Gastroesophageal sphincter (tissue), 4 donors: Measurements from ENCODE around the gene EPS8L2. TPM values are rescaled to one million over a fixed set of nuclear protein-coding genes. Genes with fewer than 3 reads are reported as not detected.
A peak's percentile ranks its signal among the peaks of the same experiment; 100 is the strongest.

Experiments used
- ATAC-seq: fragments of 150-250 bp; one replicate; pipeline ENCODE4 v1.9.1; 2016; ENCODE audit warnings: mild to moderate bottlenecking, moderate library complexity
- H3K27ac ChIP-seq, 4 donors: fragments of 200-600 bp; sonication (generic) in 3 of 4; 1 replicate in 3 of 4; 2 replicates in 1 of 4; pipeline ENCODE4 v1.5.1; 2016 to 2019
- H3K27me3 ChIP-seq: fragments of 200-600 bp; sonication (generic); one replicate; pipeline ENCODE4 v1.5.1; 2019
- H3K36me3 ChIP-seq, 2 donors: fragments of 200-600 bp; sonication (generic); one replicate each; pipeline ENCODE4 v1.5.1; 2019; ENCODE audit warnings: control low read depth in 1 of 2
- H3K4me1 ChIP-seq, 3 donors: fragments of 200-600 bp; sonication (generic); 1 replicate in 2 of 3; 2 replicates in 1 of 3; pipeline ENCODE4 v1.5.1; 2016 to 2019; ENCODE audit warnings: control low read depth in 2 of 3
- H3K4me3 ChIP-seq, 2 donors: fragments of 200-600 bp; sonication (generic); one replicate each; pipeline ENCODE4 v1.5.1; 2019; ENCODE audit warnings: mild to moderate bottlenecking in 1 of 2, moderate library complexity in 1 of 2
- H3K9me3 ChIP-seq, 3 donors: fragments of 200-600 bp; sonication (generic); one replicate each; pipeline ENCODE4 v1.5.1; 2017 to 2019; ENCODE audit warnings: control low read depth in 2 of 3
- CTCF ChIP-seq, 4 experiments: fragments of 200-600 bp in 2 of 4; fragments of 450-650 bp in 2 of 4; sonication (generic) in 1 of 4; IDR thresholded peaks; one replicate each; pipeline ENCODE4 v1.5.1; 2017 to 2019; ENCODE audit warnings: antibody characterized with exemption in 4 of 4, mild to moderate bottlenecking in 2 of 4, moderate library complexity in 2 of 4
- EP300 ChIP-seq: sonication (generic); formaldehyde crosslinking; IDR thresholded peaks from one replicate; pipeline ENCODE4 v1.6.1; 2017; ENCODE audit warnings: antibody characterized with exemption, mild to moderate bottlenecking
- POLR2A ChIP-seq, 2 donors: fragments of 450-650 bp; IDR thresholded peaks; one replicate each; pipeline ENCODE4 v1.6.1; 2017; ENCODE audit warnings: antibody characterized with exemption in 2 of 2, mild to moderate bottlenecking in 2 of 2, moderate library complexity in 1 of 2
- POLR2AphosphoS5 ChIP-seq: sonication (generic); formaldehyde crosslinking; IDR thresholded peaks from one replicate; pipeline ENCODE4 v1.6.1; 2017; ENCODE audit warnings: antibody characterized with exemption
- WGBS, 2 donors: methylation state at CpG; one replicate each; pipeline ENCODE4 v1.1.5; 2018; ENCODE audit warnings: low coverage in 1 of 2; 5-methylcytosine and 5-hydroxymethylcytosine counted together
- total RNA-seq, 4 donors: library from RNA; depleted of rRNA; stranded (reverse); fragments of >200 nt; gene quantifications; one replicate each; pipeline ENCODE4 v1.1.0, GENCODE V29; 2016

EPS8L2 gene
- total RNA-seq, result 10 to 100 TPM in 3 of 4 donors, 1 to 10 TPM in 1; 9.7 to 33.9 (median 24.0) TPM

GRCh38 chr11:705646-706438 lies at the start of gene EPS8L2:
Gene EPS8L2 (plus strand): TSS chr11:706231. CDS start chr11:709408, 3,177 bp downstream.
- peaks cover 54% of the 10 kb centered on the region for H3K27me3 ChIP-seq
- no peaks in the 10 kb centered on the region for H3K9me3 ChIP-seq
- peak; percentile 16 for ATAC-seq
- peaks cover 0 to 69% (median 28%) of the 10 kb centered on the region in 3 donors for H3K4me1 ChIP-seq
- no peak for TF ChIP-seq POLR2AphosphoS5
- TF ChIP-seq POLR2A (IDR thresholded peaks at IDR 0.05), result no peak
- TF ChIP-seq CTCF (IDR thresholded peaks at IDR 0.05), result no peak
- TF ChIP-seq EP300, result no peak
- peak within 1 kb of the TSS; percentile 5 to 86 (median 76) for H3K27ac ChIP-seq
- peaks cover 0 to 38% of the 10 kb centered on the region in 2 donors for H3K36me3 ChIP-seq
- H3K4me3 ChIP-seq, result peak within 1 kb of the TSS; percentile 38 to 54
- 0% methylated on average over 4 of the region's 90 CpGs; no CpG with 5 or more reads in 1 of the 2 donors for WGBS, 2 donors

GRCh38 chr11:656426-656825 lies 49.6 kb upstream of the EPS8L2 start:
- no peaks in the 10 kb centered on the region for H3K9me3 ChIP-seq
- TF ChIP-seq POLR2AphosphoS5 (no peak), EP300 (no peak), POLR2A (IDR thresholded peaks at IDR 0.05) (no peak), CTCF (IDR thresholded peaks at IDR 0.05) (no peak)
- ATAC-seq, result no peak
- no peak overlapping the region for H3K27ac ChIP-seq
- WGBS, 2 donors, result 87 to 100% methylated on average over 2 to 3 of the region's 14 CpGs
- H3K4me3 ChIP-seq, result no peak overlapping the region
- H3K27me3 ChIP-seq, result no peaks in the 10 kb centered on the region
- H3K36me3 ChIP-seq, result peaks cover 0 to 77% of the 10 kb centered on the region in 2 donors
- H3K4me1 ChIP-seq, result no peaks in the 10 kb centered on the region

- 33% methylated on average over 1 of the region's 7 CpGs; no CpG with 5 or more reads in 1 of the 2 donors for WGBS, 2 donors
- Histone ChIP-seq H3K4me3 (no peak overlapping the region), H3K27ac (no peak overlapping the region), H3K9me3 (no peaks in the 10 kb centered on the region), H3K36me3 (peaks cover 0 to 78% of the 10 kb centered on the region in 2 donors), H3K4me1 (no peaks in the 10 kb centered on the region), H3K27me3 (no peaks in the 10 kb centered on the region)
- no peak for ATAC-seq
- TF ChIP-seq POLR2A (IDR thresholded peaks at IDR 0.05) (no peak), POLR2AphosphoS5 (no peak), CTCF (IDR thresholded peaks at IDR 0.05) (no peak), EP300 (no peak)
Observed at GRCh38 chr11:656866-657265, 49.2 kb upstream of the EPS8L2 start.

GRCh38 chr11:657691-658126 lies 48.3 kb upstream of the EPS8L2 start:
- Histone ChIP-seq H3K36me3 (peaks cover 0 to 83% of the 10 kb centered on the region in 2 donors), H3K27me3 (no peaks in the 10 kb centered on the region), H3K9me3 (no peaks in the 10 kb centered on the region), H3K4me3 (no peak overlapping the region), H3K27ac (no peak overlapping the region), H3K4me1 (peaks cover 0 to 1% (median 0%) of the 10 kb centered on the region in 3 donors)
- no peak for TF ChIP-seq POLR2A (IDR thresholded peaks at IDR 0.05)
- ATAC-seq, result no peak
- 60 to 86% methylated on average over 3 to 8 of the region's 14 CpGs for WGBS, 2 donors

- no peak overlapping the region for H3K4me3 ChIP-seq
- no peak for ATAC-seq
- peaks cover 0 to 4% (median 0%) of the 10 kb centered on the region in 3 donors for H3K4me1 ChIP-seq
- no peaks in the 10 kb centered on the region for H3K9me3 ChIP-seq
- H3K27me3 ChIP-seq, result no peaks in the 10 kb centered on the region
- TF ChIP-seq POLR2AphosphoS5 (no peak), EP300 (no peak), POLR2A (IDR thresholded peaks at IDR 0.05) (no peak), CTCF (IDR thresholded peaks at IDR 0.05) (no peak)
- 85 to 86% methylated on average over 6 to 7 of the region's 16 CpGs for WGBS, 2 donors
- H3K36me3 ChIP-seq, result peaks cover 0 to 75% of the 10 kb centered on the region in 2 donors
- H3K27ac ChIP-seq, result no peak overlapping the region
Observed at GRCh38 chr11:659532-660085, 46.4 kb upstream of the EPS8L2 start.
